GM12865 (cell line): Measurements from ENCODE around the gene LGALSL.

Experiments
- DNase-seq: peaks from one replicate; pipeline ENCODE4 v3.0.0; 2010; ENCODE audit warnings: low read depth
- H3K4me3 ChIP-seq: 2 replicates; pipeline ENCODE4 v1.5.1; 2011; ENCODE audit warnings: mild to moderate bottlenecking, low read depth, low read length, control low read depth
- CTCF ChIP-seq: IDR thresholded peaks from 2 replicates; pipeline ENCODE4 v1.5.1; 2011; ENCODE audit warnings: low read length, control low read depth, low read depth, inconsistent platforms; ENCODE audit not compliant: insufficient read depth; ENCODE audit errors: missing control alignments

LGALSL gene

GRCh38 chr2:64502860-64503259 is 48.9 kb downstream of the LGALSL start:
- TF ChIP-seq CTCF = no peak
- H3K4me3 ChIP-seq = no peak overlapping the region
- no peak for DNase-seq

- H3K4me3 ChIP-seq = no peak overlapping the region
- DNase-seq = no peak
- no peak for TF ChIP-seq CTCF
These were observed 51.1 kb downstream of the LGALSL start for GRCh38 chr2:64504774-64505720.

GRCh38 chr2:64506686-64507085 is 52.7 kb downstream of the LGALSL start:
- no peak overlapping the region for H3K4me3 ChIP-seq
- no peak for DNase-seq
- TF ChIP-seq CTCF = no peak
